ENCODE measurements around the gene CAPN15. TPM values are rescaled to one million over a fixed set of nuclear protein-coding genes. Genes with fewer than 3 reads are reported as not detected.

The CAPN15 gene
- total and polyA plus RNA-seq, 8 donors, result 25.4 to 75.7 (median 40.3) TPM

DNA sequence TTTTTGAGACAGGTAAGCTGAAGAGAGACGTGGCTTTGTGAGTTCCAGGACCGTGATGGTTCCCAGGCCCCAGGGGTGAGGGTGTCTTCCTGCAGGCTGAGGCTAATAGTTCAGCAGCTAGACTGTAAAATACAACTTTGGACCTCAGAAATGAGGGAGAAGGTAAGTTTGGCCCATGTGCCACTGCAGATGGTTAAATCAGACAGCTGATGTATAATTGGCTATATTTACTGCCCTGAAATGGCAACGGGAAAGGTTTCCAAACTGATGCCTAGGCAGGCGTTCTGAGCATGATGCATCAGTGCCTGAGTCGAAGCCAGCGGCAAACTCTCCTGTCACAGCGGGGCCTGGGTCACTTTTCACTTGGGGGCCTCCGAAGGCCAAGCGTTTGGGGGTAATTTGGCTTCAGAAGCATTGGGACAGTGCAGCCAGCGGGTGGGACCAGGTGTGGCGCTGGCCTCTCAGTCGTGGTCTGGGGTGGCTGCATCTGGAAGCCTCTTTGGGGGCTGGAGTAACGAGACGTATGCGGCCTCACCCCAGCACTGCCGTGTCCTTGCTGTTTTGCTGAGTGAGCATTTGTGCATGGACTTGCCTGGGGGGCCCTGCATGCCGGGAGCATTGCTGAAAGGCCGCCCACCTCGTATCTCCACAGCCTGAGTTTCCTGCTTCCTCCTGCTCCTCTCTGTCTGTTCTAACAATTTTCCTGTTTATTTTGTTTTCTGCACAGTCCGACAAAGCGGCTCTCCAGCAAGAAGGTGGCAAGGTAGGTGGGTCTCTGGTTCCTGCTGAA lies 31.2 kb upstream of the CAPN15 start:
- Histone ChIP-seq H3K27me3 (no peaks in the 10 kb centered on the region), H3K27ac (no peak overlapping the region), H3K4me1 (no peaks in the 10 kb centered on the region), H3K9me3 (no peaks in the 10 kb centered on the region), H3K36me3 (peaks cover 0 to 12% (median 0%) of the 10 kb centered on the region in 3 donors), H3K4me3 (no peak overlapping the region)
- intact Hi-C loops (cut with DNase I), result no loop called here
- DNase-seq, result no peak
- FAIRE-seq, result no peak
- ATAC-seq, result no peak
- WGBS, 2 donors, result 88 to 90% methylated on average over 21 of the region's 21 CpGs
- TF ChIP-seq, protein P1, sequence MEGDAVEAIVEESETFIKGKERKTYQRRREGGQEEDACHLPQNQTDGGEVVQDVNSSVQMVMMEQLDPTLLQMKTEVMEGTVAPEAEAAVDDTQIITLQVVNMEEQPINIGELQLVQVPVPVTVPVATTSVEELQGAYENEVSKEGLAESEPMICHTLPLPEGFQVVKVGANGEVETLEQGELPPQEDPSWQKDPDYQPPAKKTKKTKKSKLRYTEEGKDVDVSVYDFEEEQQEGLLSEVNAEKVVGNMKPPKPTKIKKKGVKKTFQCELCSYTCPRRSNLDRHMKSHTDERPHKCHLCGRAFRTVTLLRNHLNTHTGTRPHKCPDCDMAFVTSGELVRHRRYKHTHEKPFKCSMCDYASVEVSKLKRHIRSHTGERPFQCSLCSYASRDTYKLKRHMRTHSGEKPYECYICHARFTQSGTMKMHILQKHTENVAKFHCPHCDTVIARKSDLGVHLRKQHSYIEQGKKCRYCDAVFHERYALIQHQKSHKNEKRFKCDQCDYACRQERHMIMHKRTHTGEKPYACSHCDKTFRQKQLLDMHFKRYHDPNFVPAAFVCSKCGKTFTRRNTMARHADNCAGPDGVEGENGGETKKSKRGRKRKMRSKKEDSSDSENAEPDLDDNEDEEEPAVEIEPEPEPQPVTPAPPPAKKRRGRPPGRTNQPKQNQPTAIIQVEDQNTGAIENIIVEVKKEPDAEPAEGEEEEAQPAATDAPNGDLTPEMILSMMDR (IDR thresholded peaks at IDR 0.05), result no peak

DNA sequence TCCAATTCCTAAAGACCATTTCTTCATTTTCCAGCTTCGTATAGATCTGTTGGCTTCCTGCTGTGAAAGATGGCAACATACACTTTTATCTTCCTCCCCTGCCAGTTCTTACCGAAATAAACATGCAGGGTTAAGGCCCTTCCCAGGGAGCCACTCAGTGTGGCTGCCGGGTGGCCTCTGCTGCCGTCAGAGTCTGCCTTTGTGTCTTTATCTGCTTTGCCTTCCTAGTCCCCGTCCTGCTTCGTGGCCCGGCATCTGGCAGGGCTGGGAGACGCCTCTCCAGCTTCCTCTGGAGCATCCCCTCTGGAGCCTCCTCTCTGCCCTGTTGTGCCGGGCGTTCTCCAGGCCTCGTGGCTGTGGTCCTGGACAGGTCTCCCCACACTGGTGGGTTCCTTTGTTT lies 30.3 kb upstream of the CAPN15 start:
- Histone ChIP-seq H3K9me3 (no peaks in the 10 kb centered on the region), H3K27me3 (no peaks in the 10 kb centered on the region), H3K4me1 (no peaks in the 10 kb centered on the region), H3K36me3 (peaks cover 0 to 4% (median 0%) of the 10 kb centered on the region in 3 donors), H3K27ac (no peak overlapping the region), H3K4me3 (no peak overlapping the region)
- DNase-seq, result no peak
- FAIRE-seq, result no peak
- ATAC-seq, result no peak
- WGBS, 2 donors, result 85 to 96% methylated on average over 11 of the region's 11 CpGs
- TF ChIP-seq, protein P1 (IDR thresholded peaks at IDR 0.05), result no peak
- intact Hi-C loops (cut with DNase I), result no loop called here

DNA sequence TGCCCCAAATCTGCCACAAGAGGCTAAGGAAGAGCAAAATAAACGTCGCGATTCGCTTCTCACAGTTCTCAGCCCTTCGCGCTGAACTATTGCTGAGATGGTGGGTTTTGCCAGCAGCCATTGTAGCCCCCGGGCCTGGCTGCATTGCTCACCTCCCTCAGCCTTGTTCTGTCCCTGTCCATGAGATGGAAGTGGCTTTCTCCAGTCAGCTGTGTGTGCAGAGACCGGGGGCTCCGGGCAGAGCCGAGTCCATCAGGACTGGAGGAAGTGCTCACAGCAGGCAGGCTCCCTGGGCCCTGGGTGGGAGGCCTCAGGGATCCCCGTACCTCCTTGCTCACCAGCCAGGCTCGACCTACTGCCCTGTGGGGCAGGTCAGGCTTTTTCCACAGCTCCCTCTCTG lies 27.6 kb upstream of the CAPN15 start:
- DNase-seq, result no peak
- no peak for FAIRE-seq
- Histone ChIP-seq H3K4me1 (no peaks in the 10 kb centered on the region), H3K27ac (no peak overlapping the region), H3K9me3 (no peaks in the 10 kb centered on the region), H3K36me3 (peaks cover 0 to 4% (median 0%) of the 10 kb centered on the region in 3 donors), H3K27me3 (no peaks in the 10 kb centered on the region), H3K4me3 (no peak overlapping the region)
- TF ChIP-seq, protein P1 (IDR thresholded peaks at IDR 0.05), result no peak
- WGBS, 2 donors, result 91 to 93% methylated on average over 12 of the region's 12 CpGs
- no peak for ATAC-seq
- intact Hi-C loops (cut with DNase I), result no loop called here

DNA sequence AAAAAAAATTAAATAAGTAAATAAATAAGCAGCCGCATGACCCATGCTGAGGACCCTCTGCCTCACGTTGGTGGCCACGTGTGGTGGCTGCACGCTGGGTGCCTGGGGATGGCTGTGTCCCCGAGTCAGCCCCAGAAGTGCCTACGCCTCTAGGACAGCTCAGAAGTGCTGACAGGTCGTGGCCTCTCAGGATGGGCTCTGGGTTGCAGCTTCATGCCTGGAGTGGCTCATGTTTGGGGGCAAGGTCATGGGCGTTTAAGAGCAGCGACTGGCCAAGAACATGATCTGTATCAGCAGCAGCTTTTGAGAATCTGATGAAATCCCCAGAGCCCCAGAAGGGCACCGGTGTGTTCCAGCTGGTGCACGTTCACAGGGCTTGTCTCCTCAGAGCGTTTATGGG lies 26.8 kb upstream of the CAPN15 start:
- TF ChIP-seq, protein P1 (IDR thresholded peaks at IDR 0.05), result no peak
- no peaks in the 10 kb centered on the region for H3K4me1 ChIP-seq
- DNase-seq (no peak), FAIRE-seq (no peak), ATAC-seq (no peak)
- H3K27ac ChIP-seq, result no peak overlapping the region
- 87 to 89% methylated on average over 12 of the region's 12 CpGs for WGBS, 2 donors
- no peak overlapping the region for H3K4me3 ChIP-seq
- intact Hi-C loops (cut with DNase I), result no loop called here
- H3K27me3 ChIP-seq, result no peaks in the 10 kb centered on the region
- H3K9me3 ChIP-seq, result no peaks in the 10 kb centered on the region
- H3K36me3 ChIP-seq, result peaks cover 0 to 4% (median 0%) of the 10 kb centered on the region in 3 donors

All from pancreas (tissue), 10 donors.